Left renal cortex interstitium (tissue), 4 donors: ENCODE results near the gene ENAM. TPM values are rescaled to one million over a fixed set of nuclear protein-coding genes. Genes with fewer than 3 reads are reported as not detected.
"Not testable (repeated sequence)": the region's sequence is repeated elsewhere in the genome, so short reads cannot be mapped to it uniquely, and the experiment has no call there.

Experiments used
- DNase-seq, 4 donors: peaks; one replicate each; pipeline ENCODE4 v3.0.0-alpha.2; 2013; ENCODE audit warnings: low read depth in 4 of 4, low spot score in 2 of 4, missing footprints in 1 of 4
- polyA plus RNA-seq, 4 donors: library from polyadenylated mRNA; unstranded; fragments of 120-200 nt; gene quantifications; one replicate each; pipeline ENCODE4 v1.2.1, GENCODE V29; 2013; ENCODE audit not compliant: insufficient read length in 4 of 4

ENAM gene
- polyA plus RNA-seq, 4 donors: 3.8 to 6.3 (median 5.3) TPM

DNA sequence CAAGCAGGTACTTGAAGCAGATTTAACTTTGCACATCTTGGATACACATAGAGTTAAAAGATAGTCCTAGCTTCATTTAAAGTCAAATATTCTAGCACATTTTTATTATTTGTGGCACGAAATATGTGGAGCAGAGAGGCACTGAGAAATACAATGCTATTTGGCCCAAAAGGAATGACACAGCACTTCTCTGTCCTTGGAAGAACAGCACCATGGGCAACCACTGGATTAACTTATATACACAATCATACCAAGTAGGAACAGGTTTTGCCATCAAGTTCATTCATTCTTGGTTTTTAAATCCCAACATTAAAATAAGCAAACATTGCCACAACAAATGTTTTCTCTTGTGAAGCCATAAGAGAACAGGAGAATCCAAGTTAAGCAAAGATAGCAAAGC lies 924 bp upstream of the ENAM start:
- DNase-seq: no peak

- DNase-seq: no peak
Measured at GRCh38 chr4:70629469-70630090, 1.0 kb downstream of the ENAM start.

- DNase-seq: no peak
Measured at GRCh38 chr4:70630162-70630561, 1.6 kb downstream of the ENAM start.

GRCh38 chr4:70632028-70632427 lies 3.5 kb downstream of the ENAM start:
- no peak for DNase-seq

DNA sequence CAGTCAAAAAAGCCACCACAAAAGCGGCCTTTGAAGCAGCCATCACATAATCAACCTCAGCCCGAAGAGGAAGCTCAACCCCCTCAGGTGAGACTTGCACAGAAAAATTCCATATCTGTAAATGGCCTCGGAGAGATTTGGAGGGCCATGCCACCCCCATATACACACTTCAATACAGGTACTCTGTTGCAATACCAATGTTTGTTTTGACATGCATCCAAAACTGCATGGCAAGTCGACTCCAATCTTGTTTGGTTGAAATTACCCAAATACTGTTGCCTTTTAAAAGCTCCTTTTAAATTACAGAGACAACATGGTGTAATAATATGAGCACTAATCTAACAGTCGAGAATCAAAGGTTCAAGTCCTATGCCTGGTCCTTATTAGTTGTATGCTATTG lies 5.9 kb downstream of the ENAM start:
- no peak for DNase-seq

- DNase-seq: no peak
Measured at GRCh38 chr4:70637239-70637913, 8.8 kb downstream of the ENAM start.

DNA sequence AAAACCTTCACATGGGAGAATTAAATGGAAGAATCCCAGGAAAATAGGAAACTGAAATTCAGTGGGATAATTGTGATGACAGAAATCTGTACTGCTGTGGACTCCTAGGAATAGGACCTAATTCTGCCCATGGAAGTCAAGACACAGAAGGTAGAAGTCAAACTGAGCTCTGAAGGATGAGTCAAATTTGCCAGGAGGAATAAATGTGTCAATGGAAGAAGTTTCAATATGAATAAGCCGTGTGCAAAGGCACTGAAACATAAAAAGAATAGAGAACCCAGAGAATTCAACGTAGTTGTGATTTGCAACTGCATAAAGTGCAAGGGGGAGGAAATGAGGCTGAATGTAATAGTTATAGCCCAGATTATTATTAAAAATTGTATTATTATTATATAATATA lies 11.6 kb downstream of the ENAM start:
- no peak for DNase-seq

DNA sequence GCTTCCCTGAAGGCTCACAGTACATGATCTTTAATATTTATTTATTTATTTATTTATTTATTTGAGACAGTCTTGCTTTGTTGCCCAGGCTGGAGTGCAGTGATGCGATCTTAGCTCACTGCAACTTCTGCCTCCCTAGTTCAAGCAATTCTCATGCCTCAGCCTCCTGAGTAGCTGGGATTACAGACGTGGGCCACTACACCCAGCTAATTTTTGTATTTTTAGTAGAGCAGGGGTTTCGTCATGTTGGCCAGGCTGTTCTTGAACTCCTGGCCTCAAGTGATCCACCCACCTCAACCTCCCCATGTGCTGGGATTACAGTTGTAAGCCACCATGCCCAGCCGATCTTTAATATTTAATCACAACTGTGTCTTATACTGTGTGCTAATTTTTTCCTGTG lies 22.2 kb downstream of the ENAM start:
- DNase-seq: not testable (repeated sequence)

DNA sequence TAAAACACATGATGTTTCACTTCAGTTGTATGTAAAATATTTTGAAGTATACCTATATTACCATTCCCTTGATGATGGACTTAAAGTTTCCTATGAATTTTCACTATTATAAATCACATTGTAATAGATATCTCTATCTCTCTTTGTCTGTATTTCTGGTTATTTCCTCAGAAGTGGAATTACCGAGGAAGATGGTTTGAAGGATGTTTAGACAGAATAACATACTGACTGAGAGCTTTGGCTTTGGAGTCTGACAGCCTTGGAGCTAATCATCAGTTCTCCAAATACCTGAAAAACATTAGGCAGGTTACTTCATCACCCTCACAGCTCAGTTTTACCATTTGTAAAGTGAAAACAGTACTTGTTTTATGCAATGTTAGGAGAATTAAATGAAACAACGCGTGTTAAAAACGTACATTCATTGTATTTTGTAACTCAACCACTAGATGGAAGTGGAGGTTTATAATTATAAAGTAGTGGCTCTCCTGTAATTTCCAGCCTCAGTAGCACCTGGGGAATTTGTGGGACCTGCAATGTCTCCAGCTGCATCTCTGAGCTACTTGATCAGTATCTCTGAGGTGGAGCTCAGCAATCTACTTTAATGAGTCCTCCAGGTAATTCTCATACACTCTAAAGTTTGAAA lies 23.4 kb downstream of the ENAM start:
- DNase-seq: peak in 2 of 4 donors; percentile 13 to 25

- DNase-seq: no peak
Measured at GRCh38 chr4:70654605-70655011, 26.1 kb downstream of the ENAM start.

- DNase-seq: no peak
Measured at GRCh38 chr4:70657326-70657725, 28.8 kb downstream of the ENAM start.

GRCh38 chr4:70658418-70658817 lies 29.9 kb downstream of the ENAM start:
- DNase-seq: no peak

- no peak for DNase-seq
Measured at GRCh38 chr4:70660106-70660505, 31.6 kb downstream of the ENAM start.

DNA sequence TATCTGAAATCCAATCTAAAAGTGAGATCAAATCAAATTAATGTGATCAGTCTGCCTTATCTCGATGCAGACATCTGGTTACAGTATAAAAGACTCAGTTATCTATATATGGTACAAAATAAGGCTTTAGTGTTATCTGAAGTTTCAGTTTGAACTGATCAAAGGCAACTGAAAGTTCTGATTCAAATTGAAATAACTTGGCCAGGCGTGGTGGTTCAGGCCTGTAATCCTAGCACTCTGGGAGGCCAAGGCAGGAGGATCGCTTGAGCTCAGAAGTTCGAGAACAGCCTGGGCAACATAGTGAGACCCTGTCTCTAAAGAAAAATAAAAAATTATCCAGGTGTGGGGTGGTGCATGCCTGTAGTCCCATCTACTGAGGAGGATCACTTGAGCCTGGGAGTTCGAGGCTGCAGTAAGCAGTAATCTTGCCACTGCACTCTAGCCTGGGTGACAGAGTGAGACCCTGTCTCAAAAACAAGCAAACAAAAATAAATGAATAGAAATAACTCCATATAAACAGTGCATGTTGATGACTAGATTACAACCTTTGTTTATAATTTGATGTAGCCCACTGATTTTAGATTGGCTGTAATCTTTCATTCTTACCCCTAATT lies 32.9 kb downstream of the ENAM start:
- DNase-seq: not testable (repeated sequence)

DNA sequence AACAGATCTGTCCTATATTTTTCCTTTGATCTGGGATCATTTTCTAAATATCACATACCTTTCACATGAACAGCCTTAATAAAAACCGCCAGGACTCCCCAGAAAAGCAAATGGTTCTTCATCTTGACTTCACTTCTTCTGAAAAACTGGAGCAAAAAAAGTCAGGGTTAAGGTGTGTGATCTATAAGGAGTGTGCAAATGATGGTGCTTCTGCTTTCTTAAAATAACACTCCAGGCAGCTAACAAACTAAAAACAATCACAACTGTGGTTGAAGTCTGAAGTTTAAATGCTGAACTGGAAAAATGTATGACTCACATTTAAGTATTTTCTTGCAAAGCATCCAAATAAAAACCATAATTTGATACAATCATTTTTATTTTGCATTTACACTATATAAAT lies 37.8 kb downstream of the ENAM start, which contains the start of gene JCHAIN:
TSS of gene JCHAIN (minus strand) at position 140 of the 400 bp plus-strand sequence. CDS start at position 122, 18 bp downstream.
- no peak for DNase-seq

- DNase-seq: no peak
Measured at GRCh38 chr4:70667740-70668535, 39.4 kb downstream of the ENAM start.

DNA sequence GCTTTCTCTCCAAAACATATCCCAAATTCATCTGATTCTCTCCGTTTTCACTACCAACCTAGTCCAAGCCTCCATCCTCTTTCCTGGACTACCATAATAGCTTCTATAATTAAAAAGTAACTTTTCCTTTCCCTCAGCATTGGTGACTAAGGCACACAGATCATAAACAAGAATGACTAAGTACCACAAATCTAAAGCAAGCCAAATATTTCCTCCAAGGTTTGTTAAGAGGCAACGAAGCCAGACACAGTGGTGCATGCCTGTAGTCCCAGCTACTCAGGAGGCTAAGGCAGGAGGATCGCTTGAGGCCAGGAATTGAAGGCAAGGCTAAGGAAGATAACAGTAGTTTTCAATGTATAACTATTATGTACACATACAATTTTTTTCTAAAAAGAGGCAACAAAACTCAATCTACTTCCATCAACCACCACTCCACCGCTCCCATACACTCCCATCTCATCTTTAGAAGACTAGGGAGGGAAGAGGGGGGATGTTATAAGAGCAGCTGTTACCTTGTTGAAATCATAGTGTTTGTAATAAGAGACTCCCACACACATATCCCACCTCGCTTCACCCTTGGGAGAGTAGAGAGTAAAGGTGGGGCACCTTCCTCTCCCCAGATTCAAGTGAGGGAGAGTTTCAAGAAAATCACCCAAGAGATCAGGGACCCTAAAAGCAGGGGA lies 41.9 kb downstream of the ENAM start:
- no peak for DNase-seq

DNA sequence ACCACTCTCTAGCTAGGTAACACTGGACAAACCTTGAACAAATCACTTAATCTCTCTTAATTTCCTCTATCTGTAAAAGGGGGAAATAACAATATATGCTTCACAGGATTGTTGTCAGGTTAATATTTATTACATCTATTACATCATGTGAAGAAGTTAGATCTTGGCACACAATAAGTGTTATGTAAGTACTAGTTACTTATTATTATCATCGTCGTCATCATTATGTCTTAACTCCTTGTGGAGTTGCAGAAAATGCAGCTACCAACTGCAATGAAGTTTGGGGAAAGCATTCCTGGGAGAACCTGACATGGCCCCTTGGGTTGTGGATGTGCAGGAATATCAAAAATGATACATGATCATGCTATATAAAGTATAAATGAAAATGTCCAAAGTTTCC lies 42.5 kb downstream of the ENAM start:
- no peak for DNase-seq

- no peak for DNase-seq
Measured at GRCh38 chr4:70674191-70674590, 45.6 kb downstream of the ENAM start.

- no peak for DNase-seq
Measured at GRCh38 chr4:70674731-70675130, 46.2 kb downstream of the ENAM start.
